Peyer's patch (tissue), 4 donors: ENCODE measurements around the gene MARF1. TPM values are rescaled to one million over a fixed set of nuclear protein-coding genes. Genes with fewer than 3 reads are reported as not detected.

Source experiments
- DNase-seq, 3 donors: peaks; one replicate each; pipeline ENCODE4 v3.0.0-alpha.2; 2017 to 2019
- H3K27ac ChIP-seq, 4 donors: fragments of 200-600 bp; sonication (generic); one replicate each; pipeline ENCODE4 v1.5.1; 2016 to 2019
- H3K27me3 ChIP-seq, 2 donors: fragments of 200-600 bp; sonication (generic); one replicate each; pipeline ENCODE4 v1.5.1; 2019
- H3K36me3 ChIP-seq, 3 donors: fragments of 200-600 bp; sonication (generic); one replicate each; pipeline ENCODE4 v1.5.1; 2016 to 2019
- H3K4me1 ChIP-seq, 4 donors: fragments of 200-600 bp; sonication (generic); one replicate each; pipeline ENCODE4 v1.5.1; 2016 to 2019
- H3K4me3 ChIP-seq, 4 donors: fragments of 200-600 bp; sonication (generic); 1 replicate in 3 of 4; 2 replicates in 1 of 4; pipeline ENCODE4 v1.5.1; 2016 to 2019; ENCODE audit warnings: mild to moderate bottlenecking in 1 of 4
- H3K9me3 ChIP-seq, 4 donors: fragments of 200-600 bp; sonication (generic); one replicate each; pipeline ENCODE4 v1.5.1; 2016 to 2019; ENCODE audit warnings: mild to moderate bottlenecking in 1 of 4
- CTCF ChIP-seq, 6 experiments: fragments of 450-650 bp in 4 of 6; fragments of 200-600 bp in 2 of 6; sonication (generic) in 1 of 6; IDR thresholded peaks; one replicate each; pipeline ENCODE4 v1.5.1; 2017 to 2019; ENCODE audit warnings: antibody characterized with exemption in 6 of 6, mild to moderate bottlenecking in 3 of 6, moderate library complexity in 1 of 6
- POLR2A ChIP-seq, 2 donors: fragments of 450-650 bp; IDR thresholded peaks; one replicate each; pipeline ENCODE4 v1.5.1; 2017; ENCODE audit warnings: antibody characterized with exemption in 2 of 2, mild to moderate bottlenecking in 2 of 2, moderate library complexity in 2 of 2
- total RNA-seq, 4 donors: library from RNA; depleted of rRNA; stranded (reverse); fragments of >200 nt; gene quantifications; one replicate each; pipeline ENCODE4 v1.1.0, GENCODE V29; 2016

The MARF1 gene
- total RNA-seq, 4 donors from 2014 or later, result 39.1 to 74.3 (median 52.1) TPM

GRCh38 chr16:15641753-15642556, 999 bp downstream of the MARF1 start:
- Histone ChIP-seq H3K36me3 (peaks cover 0 to 21% (median 0%) of the 10 kb centered on the region in 3 donors), H3K4me1 (peaks cover 9 to 26% (median 13%) of the 10 kb centered on the region in 4 donors), H3K27ac (peak overlapping the region; percentile 94 to 99 (median 98)), H3K27me3 (no peaks in the 10 kb centered on the region), H3K4me3 (peak overlapping the region; percentile 70 to 96 (median 81)), H3K9me3 (no peaks in the 10 kb centered on the region)
- TF ChIP-seq CTCF (IDR thresholded peaks at IDR 0.05), result no peak
- no peak for TF ChIP-seq POLR2A (IDR thresholded peaks at IDR 0.05)
- no peak for DNase-seq

- TF ChIP-seq POLR2A (IDR thresholded peaks at IDR 0.05), result no peak
- H3K27ac ChIP-seq, result peak overlapping the region in 2 of 4 donors; percentile 94 to 98
- H3K4me1 ChIP-seq, result peaks cover 9 to 26% (median 14%) of the 10 kb centered on the region in 4 donors
- no peak for DNase-seq
- H3K4me3 ChIP-seq, result peak overlapping the region in 1 of 4 donors; percentile 13
- no peaks in the 10 kb centered on the region for H3K27me3 ChIP-seq
- H3K36me3 ChIP-seq, result peaks cover 0 to 30% (median 0%) of the 10 kb centered on the region in 3 donors
- no peaks in the 10 kb centered on the region for H3K9me3 ChIP-seq
Measured at GRCh38 chr16:15640966-15641365, 2.0 kb downstream of the MARF1 start.

GRCh38 chr16:15639061-15639568, 3.8 kb downstream of the MARF1 start:
- no peak for TF ChIP-seq POLR2A (IDR thresholded peaks at IDR 0.05)
- no peak for TF ChIP-seq CTCF (IDR thresholded peaks at IDR 0.05)

GRCh38 chr16:15636392-15636873, 6.5 kb downstream of the MARF1 start:
- peaks cover 0 to 76% (median 0%) of the 10 kb centered on the region in 3 donors for H3K36me3 ChIP-seq
- H3K27me3 ChIP-seq, result no peaks in the 10 kb centered on the region
- peaks cover 0 to 14% (median 12%) of the 10 kb centered on the region in 4 donors for H3K4me1 ChIP-seq
- H3K9me3 ChIP-seq, result no peaks in the 10 kb centered on the region
- TF ChIP-seq POLR2A (IDR thresholded peaks at IDR 0.05) (no peak), CTCF (IDR thresholded peaks at IDR 0.05) (no peak)
- H3K4me3 ChIP-seq, result no peak overlapping the region
- H3K27ac ChIP-seq, result peak overlapping the region in 2 of 4 donors; percentile 62 to 94
- peak in 1 of 3 donors; percentile 41 for DNase-seq

More at GRCh38 chr16:15639061-15639568, 3.8 kb downstream of the MARF1 start:
- H3K4me3 ChIP-seq, result peak overlapping the region in 1 of 4 donors; percentile 7
- no peaks in the 10 kb centered on the region for H3K9me3 ChIP-seq
- peak in 2 of 3 donors; percentile 64 to 65 for DNase-seq
- H3K27ac ChIP-seq, result peak overlapping the region in 2 of 4 donors; percentile 45 to 94
- H3K36me3 ChIP-seq, result peaks cover 0 to 49% (median 0%) of the 10 kb centered on the region in 3 donors
- H3K27me3 ChIP-seq, result no peaks in the 10 kb centered on the region
- peaks cover 6 to 25% (median 14%) of the 10 kb centered on the region in 4 donors for H3K4me1 ChIP-seq

GRCh38 chr16:15635926-15636325, 7.0 kb downstream of the MARF1 start:
- DNase-seq, result no peak
- Histone ChIP-seq H3K4me3 (no peak overlapping the region), H3K4me1 (peaks cover 0 to 14% (median 9%) of the 10 kb centered on the region in 4 donors), H3K9me3 (no peaks in the 10 kb centered on the region), H3K27ac (peak overlapping the region in 2 of 4 donors; percentile 62 to 94), H3K27me3 (no peaks in the 10 kb centered on the region), H3K36me3 (peaks cover 0 to 81% (median 0%) of the 10 kb centered on the region in 3 donors)
- TF ChIP-seq CTCF (IDR thresholded peaks at IDR 0.05) (no peak), POLR2A (IDR thresholded peaks at IDR 0.05) (no peak)
